ENCODE results near the gene TMC8. TPM values are rescaled to one million over a fixed set of nuclear protein-coding genes. Genes with fewer than 3 reads are reported as not detected.

The TMC8 gene
- polyA plus RNA-seq, 1 of the 3 experiments (the other 2 are of a cell fraction): 0.18 TPM

- TF ChIP-seq FOSL2 (IDR thresholded peaks at IDR 0.05; ENCODE audit: borderline replicate concordance, low read depth): no peak
- no peak for TF ChIP-seq FOXJ3 (CRISPR knock-in tag; IDR thresholded peaks at IDR 0.05)
- no peak for TF ChIP-seq RAD21 (IDR thresholded peaks at IDR 0.05; ENCODE audit: low read length)
- TF ChIP-seq POLR2AphosphoS5 (IDR thresholded peaks at IDR 0.05; ENCODE audit: low read depth, low read length): no peak
- TF ChIP-seq, protein P1, sequence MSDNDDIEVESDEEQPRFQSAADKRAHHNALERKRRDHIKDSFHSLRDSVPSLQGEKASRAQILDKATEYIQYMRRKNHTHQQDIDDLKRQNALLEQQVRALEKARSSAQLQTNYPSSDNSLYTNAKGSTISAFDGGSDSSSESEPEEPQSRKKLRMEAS (IDR thresholded peaks at IDR 0.05; ENCODE audit: low read depth): peak; percentile 28; the same call in 1 of the 2 replicates
- TF ChIP-seq GATA2 (CRISPR knock-in tag; IDR thresholded peaks at IDR 0.05): no peak
- TF ChIP-seq MEF2A (IDR thresholded peaks at IDR 0.05; ENCODE audit: borderline replicate concordance, low read depth): no peak
- peak; percentile 34; the same call in 1 of the 2 replicates for TF ChIP-seq USF2 (IDR thresholded peaks at IDR 0.05; ENCODE audit: borderline replicate concordance, low read depth, low read length)
- TF ChIP-seq JUND (IDR thresholded peaks at IDR 0.05): no peak
- no peak for TF ChIP-seq SIN3A (IDR thresholded peaks at IDR 0.05; ENCODE audit: borderline replicate concordance, low read depth, low read length)
These were observed 1.8 kb upstream of the TMC8 start, which contains the start of gene TMC6 (continued) for GRCh38 chr17:78128551-78129350.

DNA sequence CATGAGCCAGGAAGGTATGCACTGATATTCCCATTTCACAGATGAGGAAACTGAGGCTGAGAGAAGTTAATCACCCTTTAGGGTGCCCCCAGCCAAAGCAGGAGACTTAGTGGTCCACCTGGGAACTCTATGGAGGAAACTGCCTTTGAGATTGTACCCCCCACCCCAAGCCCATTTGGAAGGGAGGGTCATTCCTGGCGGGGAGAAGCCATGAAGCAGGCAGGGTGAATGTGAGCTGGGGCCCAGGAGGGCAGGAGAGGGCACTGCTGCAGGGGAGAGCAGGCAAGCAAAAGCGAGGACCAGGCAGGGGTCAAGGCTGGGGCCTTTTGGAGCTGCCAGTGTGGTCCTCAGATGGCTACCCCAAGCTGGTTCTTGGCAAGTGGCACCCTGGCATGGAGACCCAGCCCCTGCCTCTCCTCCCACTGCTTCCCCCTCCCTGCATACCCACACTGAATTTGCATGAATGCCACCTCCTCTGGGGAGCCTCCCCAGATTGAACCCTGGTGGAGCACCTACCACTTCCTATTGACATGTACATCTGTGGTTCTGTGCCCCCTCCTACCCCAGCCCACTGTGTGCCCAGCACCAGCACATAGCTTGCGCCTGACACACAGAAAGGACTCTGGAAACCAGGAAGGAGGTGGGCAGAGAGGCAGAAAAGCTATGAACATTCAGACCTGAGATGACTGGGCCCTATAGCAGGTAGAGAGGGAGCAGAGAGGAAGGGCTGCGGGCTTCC is 1.1 kb upstream of the TMC8 start:
- Histone ChIP-seq H3K36me3 (replicated peaks in 1 of 2; ENCODE audit: control insufficient read depth in 1 of 2, insufficient read depth in 2 of 2, low read length in 1 of 2) (no peaks in the 10 kb centered on the region), H3K4me3 (ENCODE audit: low read depth in 2 of 2, low read length in 1 of 2) (no peak overlapping the region), H3K79me2 (ENCODE audit: insufficient read depth) (no peaks in the 10 kb centered on the region), H3K27me3 (ENCODE audit: insufficient read depth) (peaks cover 3% of the 10 kb centered on the region), H3F3A (replicated peaks; ENCODE audit: insufficient read depth) (no peaks in the 10 kb centered on the region), H3K9ac (no peak overlapping the region), H2AFZ (ENCODE audit: low read depth) (no peak overlapping the region), H3K4me2 (peak overlapping the region; percentile 100; the same call in 1 of the 2 replicates), H3K4me1 (ENCODE audit: control insufficient read depth in 1 of 2, insufficient read depth in 2 of 2, low read depth in 1 of 2, low read length in 1 of 2) (peaks cover 4 to 39% of the 10 kb centered on the region in 2 experiments; a peak in 1 of 4 replicates), H3K9me3 (no peaks in the 10 kb centered on the region), H3K27ac (ENCODE audit: low read depth in 2 of 2, low read length in 1 of 2) (no peak overlapping the region), H3K9me2 (no peaks in the 10 kb centered on the region), H4K20me1 (ENCODE audit: insufficient read depth) (no peaks in the 10 kb centered on the region)
- CTCF ChIA-PET: interaction anchor here (0.7 to 8.0 kb wide), 10 partner anchors 9 to 121 kb away, joined by 3 to 100 read pairs (median 4); partner anchors contain the start of gene TK1
- POLR2A ChIA-PET: interaction anchor here (0.5 kb wide), 1 partner anchor 133 kb away, joined by 3 read pairs; no protein-coding TSS in a partner anchor
- DNase-seq: no peak
- WGBS (ENCODE audit: low lambda C conversion rate): 99% methylated on average over 4 of the region's 4 CpGs
- TF ChIP-seq MEF2A (IDR thresholded peaks at IDR 0.05; ENCODE audit: borderline replicate concordance, low read depth): no peak
- TF ChIP-seq, protein P2, sequence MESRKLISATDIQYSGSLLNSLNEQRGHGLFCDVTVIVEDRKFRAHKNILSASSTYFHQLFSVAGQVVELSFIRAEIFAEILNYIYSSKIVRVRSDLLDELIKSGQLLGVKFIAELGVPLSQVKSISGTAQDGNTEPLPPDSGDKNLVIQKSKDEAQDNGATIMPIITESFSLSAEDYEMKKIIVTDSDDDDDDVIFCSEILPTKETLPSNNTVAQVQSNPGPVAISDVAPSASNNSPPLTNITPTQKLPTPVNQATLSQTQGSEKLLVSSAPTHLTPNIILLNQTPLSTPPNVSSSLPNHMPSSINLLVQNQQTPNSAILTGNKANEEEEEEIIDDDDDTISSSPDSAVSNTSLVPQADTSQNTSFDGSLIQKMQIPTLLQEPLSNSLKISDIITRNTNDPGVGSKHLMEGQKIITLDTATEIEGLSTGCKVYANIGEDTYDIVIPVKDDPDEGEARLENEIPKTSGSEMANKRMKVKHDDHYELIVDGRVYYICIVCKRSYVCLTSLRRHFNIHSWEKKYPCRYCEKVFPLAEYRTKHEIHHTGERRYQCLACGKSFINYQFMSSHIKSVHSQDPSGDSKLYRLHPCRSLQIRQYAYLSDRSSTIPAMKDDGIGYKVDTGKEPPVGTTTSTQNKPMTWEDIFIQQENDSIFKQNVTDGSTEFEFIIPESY (IDR thresholded peaks at IDR 0.05; ENCODE audit: borderline replicate concordance, low read depth): no peak
- TF ChIP-seq NFIC (IDR thresholded peaks at IDR 0.05; ENCODE audit: borderline replicate concordance): no peak
- TF ChIP-seq, protein P1 (IDR thresholded peaks at IDR 0.05; ENCODE audit: low read depth): no peak
- TF ChIP-seq RAD21 (IDR thresholded peaks at IDR 0.05; ENCODE audit: low read length): no peak
- TF ChIP-seq IRF3 (IDR thresholded peaks at IDR 0.05; ENCODE audit: low read depth, low read length): no peak
- TF ChIP-seq TCF12 (IDR thresholded peaks at IDR 0.05): no peak
- no peak for TF ChIP-seq EZH2phosphoT487 (IDR thresholded peaks at IDR 0.05; ENCODE audit: borderline replicate concordance, low read depth)
- TF ChIP-seq SIN3A (IDR thresholded peaks at IDR 0.05; ENCODE audit: borderline replicate concordance, low read depth, low read length): no peak
- TF ChIP-seq RXRA (IDR thresholded peaks at IDR 0.05; ENCODE audit: borderline replicate concordance, low read depth): no peak
- TF ChIP-seq, protein P3, sequence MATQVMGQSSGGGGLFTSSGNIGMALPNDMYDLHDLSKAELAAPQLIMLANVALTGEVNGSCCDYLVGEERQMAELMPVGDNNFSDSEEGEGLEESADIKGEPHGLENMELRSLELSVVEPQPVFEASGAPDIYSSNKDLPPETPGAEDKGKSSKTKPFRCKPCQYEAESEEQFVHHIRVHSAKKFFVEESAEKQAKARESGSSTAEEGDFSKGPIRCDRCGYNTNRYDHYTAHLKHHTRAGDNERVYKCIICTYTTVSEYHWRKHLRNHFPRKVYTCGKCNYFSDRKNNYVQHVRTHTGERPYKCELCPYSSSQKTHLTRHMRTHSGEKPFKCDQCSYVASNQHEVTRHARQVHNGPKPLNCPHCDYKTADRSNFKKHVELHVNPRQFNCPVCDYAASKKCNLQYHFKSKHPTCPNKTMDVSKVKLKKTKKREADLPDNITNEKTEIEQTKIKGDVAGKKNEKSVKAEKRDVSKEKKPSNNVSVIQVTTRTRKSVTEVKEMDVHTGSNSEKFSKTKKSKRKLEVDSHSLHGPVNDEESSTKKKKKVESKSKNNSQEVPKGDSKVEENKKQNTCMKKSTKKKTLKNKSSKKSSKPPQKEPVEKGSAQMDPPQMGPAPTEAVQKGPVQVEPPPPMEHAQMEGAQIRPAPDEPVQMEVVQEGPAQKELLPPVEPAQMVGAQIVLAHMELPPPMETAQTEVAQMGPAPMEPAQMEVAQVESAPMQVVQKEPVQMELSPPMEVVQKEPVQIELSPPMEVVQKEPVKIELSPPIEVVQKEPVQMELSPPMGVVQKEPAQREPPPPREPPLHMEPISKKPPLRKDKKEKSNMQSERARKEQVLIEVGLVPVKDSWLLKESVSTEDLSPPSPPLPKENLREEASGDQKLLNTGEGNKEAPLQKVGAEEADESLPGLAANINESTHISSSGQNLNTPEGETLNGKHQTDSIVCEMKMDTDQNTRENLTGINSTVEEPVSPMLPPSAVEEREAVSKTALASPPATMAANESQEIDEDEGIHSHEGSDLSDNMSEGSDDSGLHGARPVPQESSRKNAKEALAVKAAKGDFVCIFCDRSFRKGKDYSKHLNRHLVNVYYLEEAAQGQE (IDR thresholded peaks at IDR 0.05; ENCODE audit: low read depth, low read length): no peak
- no peak for TF ChIP-seq TAF1 (IDR thresholded peaks at IDR 0.05; ENCODE audit: borderline replicate concordance, low read depth, low read length)
- no peak for TF ChIP-seq GATA2 (CRISPR knock-in tag; IDR thresholded peaks at IDR 0.05)

All from SK-N-SH (cell line).